Fibroblast of lung (primary cell): ENCODE results near the gene TBC1D10B. TPM values are rescaled to one million over a fixed set of nuclear protein-coding genes. Genes with fewer than 3 reads are reported as not detected.

Experiments used
- DNase-seq, 2 donors: peaks; one replicate each; pipeline versions ENCODE4 v3.0.0 to v3.0.0-alpha.2; 2010; ENCODE audit warnings: low read depth in 2 of 2
- H2AFZ ChIP-seq: 2 replicates; pipeline ENCODE4 v1.5.1; 2012; ENCODE audit warnings: low read length, control low read depth, inconsistent platforms
- H3K27ac ChIP-seq: 2 replicates; pipeline ENCODE4 v1.5.1; 2011; ENCODE audit warnings: low read length, control low read depth; ENCODE audit not compliant: insufficient read depth
- H3K27me3 ChIP-seq: 2 replicates; pipeline ENCODE4 v1.5.1; 2011; ENCODE audit warnings: mild to moderate bottlenecking, low read length; ENCODE audit not compliant: control insufficient read depth, insufficient read depth
- H3K36me3 ChIP-seq: 2 replicates; pipeline ENCODE4 v1.5.1; 2011; ENCODE audit warnings: low read length; ENCODE audit not compliant: control insufficient read depth, insufficient read depth
- H3K4me1 ChIP-seq: 2 replicates; pipeline ENCODE4 v1.5.1; 2011; ENCODE audit warnings: low read length; ENCODE audit not compliant: control insufficient read depth, insufficient read depth; ENCODE audit errors: extremely low read depth
- H3K4me2 ChIP-seq: 2 replicates; pipeline ENCODE4 v1.5.1; 2011; ENCODE audit warnings: low read length, control low read depth; ENCODE audit not compliant: insufficient read depth; ENCODE audit errors: extremely low read depth
- H3K4me3 ChIP-seq, 4 experiments: fragments of 200-600 bp in 1 of 4; sonication (generic) in 1 of 4; replicated peaks in 1 of 4; 2 replicates each; pipeline ENCODE4 v1.5.1; 2011 to 2016; ENCODE audit warnings: low read length in 4 of 4, low read depth in 3 of 4, mild to moderate bottlenecking in 3 of 4, control low read depth in 2 of 4, inconsistent platforms in 1 of 4, mixed read lengths in 1 of 4; ENCODE audit not compliant: insufficient read depth in 1 of 4; ENCODE audit errors: control extremely low read depth in 1 of 4
- H3K79me2 ChIP-seq: 2 replicates; pipeline ENCODE4 v1.5.1; 2012; ENCODE audit warnings: mild to moderate bottlenecking, low read length, inconsistent platforms; ENCODE audit not compliant: control insufficient read depth, insufficient read depth
- H3K9ac ChIP-seq: 2 replicates; pipeline ENCODE4 v1.5.1; 2011; ENCODE audit warnings: mild to moderate bottlenecking, low read length, control low read depth; ENCODE audit not compliant: insufficient read depth
- H3K9me3 ChIP-seq: 2 replicates; pipeline ENCODE4 v1.5.1; 2012; ENCODE audit warnings: low read depth, low read length; ENCODE audit not compliant: control insufficient read depth, insufficient read depth
- H4K20me1 ChIP-seq: 2 replicates; pipeline ENCODE4 v1.5.1; 2011; ENCODE audit warnings: low read length; ENCODE audit not compliant: control insufficient read depth, insufficient read depth; ENCODE audit errors: extremely low read depth
- EZH2 ChIP-seq: IDR thresholded peaks from 2 replicates; pipeline ENCODE4 v1.5.1; 2012; ENCODE audit warnings: low read length, control low read depth, mild to moderate bottlenecking; ENCODE audit errors: missing control alignments
- polyA plus RNA-seq, 2 donors: library from polyadenylated mRNA; depleted of rRNA in 1 of 2; stranded (reverse) in 1 of 2; unstranded in 1 of 2; fragments of >200 nt; gene quantifications; 2 replicates each; pipeline ENCODE4 v1.2.1, GENCODE V29; 2011 to 2012; ENCODE audit warnings: missing spikeins in 1 of 2
- total RNA-seq: library from RNA; depleted of rRNA; stranded (reverse); fragments of >200 nt; gene quantifications from 2 replicates; pipeline ENCODE4 v1.2.1, GENCODE V29; 2014
- TF ChIP-seq, protein P1 (sequence below), 2 donors: IDR thresholded peaks in 1 of 2; conservative IDR thresholded peaks in 1 of 2; 1 replicate in 1 of 2; 2 replicates in 1 of 2; pipeline ENCODE4 v1.5.1; 2011 to 2012; ENCODE audit warnings: low read length in 2 of 2, control low read depth in 1 of 2, inconsistent platforms in 1 of 2, low read depth in 1 of 2, mild to moderate bottlenecking in 1 of 2

TBC1D10B gene
- total and polyA plus RNA-seq, 2 donors (not counting 1 experiment from before 2014, with no cell fraction given), result 14.8 to 29.6 TPM

- Histone ChIP-seq H3K4me2 (no peak overlapping the region), H2AFZ (no peak overlapping the region), H3K9ac (no peak overlapping the region), H3K27me3 (no peaks in the 10 kb centered on the region), H3K27ac (no peak overlapping the region), H3K79me2 (peaks cover 3% of the 10 kb centered on the region), H4K20me1 (no peaks in the 10 kb centered on the region), H3K4me3 (no peak overlapping the region), H3K4me1 (peaks cover 9% of the 10 kb centered on the region), H3K9me3 (no peaks in the 10 kb centered on the region), H3K36me3 (no peaks in the 10 kb centered on the region)
- DNase-seq, result no peak
- TF ChIP-seq, protein P1, sequence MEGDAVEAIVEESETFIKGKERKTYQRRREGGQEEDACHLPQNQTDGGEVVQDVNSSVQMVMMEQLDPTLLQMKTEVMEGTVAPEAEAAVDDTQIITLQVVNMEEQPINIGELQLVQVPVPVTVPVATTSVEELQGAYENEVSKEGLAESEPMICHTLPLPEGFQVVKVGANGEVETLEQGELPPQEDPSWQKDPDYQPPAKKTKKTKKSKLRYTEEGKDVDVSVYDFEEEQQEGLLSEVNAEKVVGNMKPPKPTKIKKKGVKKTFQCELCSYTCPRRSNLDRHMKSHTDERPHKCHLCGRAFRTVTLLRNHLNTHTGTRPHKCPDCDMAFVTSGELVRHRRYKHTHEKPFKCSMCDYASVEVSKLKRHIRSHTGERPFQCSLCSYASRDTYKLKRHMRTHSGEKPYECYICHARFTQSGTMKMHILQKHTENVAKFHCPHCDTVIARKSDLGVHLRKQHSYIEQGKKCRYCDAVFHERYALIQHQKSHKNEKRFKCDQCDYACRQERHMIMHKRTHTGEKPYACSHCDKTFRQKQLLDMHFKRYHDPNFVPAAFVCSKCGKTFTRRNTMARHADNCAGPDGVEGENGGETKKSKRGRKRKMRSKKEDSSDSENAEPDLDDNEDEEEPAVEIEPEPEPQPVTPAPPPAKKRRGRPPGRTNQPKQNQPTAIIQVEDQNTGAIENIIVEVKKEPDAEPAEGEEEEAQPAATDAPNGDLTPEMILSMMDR (conservative IDR thresholded peaks at IDR 0.05 in 1 of 2, IDR thresholded peaks at IDR 0.05 in 1 of 2; ENCODE audit: low read depth in 1 of 2, low read length in 2 of 2), result no peak
- no peak for TF ChIP-seq EZH2
These were observed 10.5 kb upstream of the TBC1D10B start for GRCh38 chr16:30380803-30381208.

DNA sequence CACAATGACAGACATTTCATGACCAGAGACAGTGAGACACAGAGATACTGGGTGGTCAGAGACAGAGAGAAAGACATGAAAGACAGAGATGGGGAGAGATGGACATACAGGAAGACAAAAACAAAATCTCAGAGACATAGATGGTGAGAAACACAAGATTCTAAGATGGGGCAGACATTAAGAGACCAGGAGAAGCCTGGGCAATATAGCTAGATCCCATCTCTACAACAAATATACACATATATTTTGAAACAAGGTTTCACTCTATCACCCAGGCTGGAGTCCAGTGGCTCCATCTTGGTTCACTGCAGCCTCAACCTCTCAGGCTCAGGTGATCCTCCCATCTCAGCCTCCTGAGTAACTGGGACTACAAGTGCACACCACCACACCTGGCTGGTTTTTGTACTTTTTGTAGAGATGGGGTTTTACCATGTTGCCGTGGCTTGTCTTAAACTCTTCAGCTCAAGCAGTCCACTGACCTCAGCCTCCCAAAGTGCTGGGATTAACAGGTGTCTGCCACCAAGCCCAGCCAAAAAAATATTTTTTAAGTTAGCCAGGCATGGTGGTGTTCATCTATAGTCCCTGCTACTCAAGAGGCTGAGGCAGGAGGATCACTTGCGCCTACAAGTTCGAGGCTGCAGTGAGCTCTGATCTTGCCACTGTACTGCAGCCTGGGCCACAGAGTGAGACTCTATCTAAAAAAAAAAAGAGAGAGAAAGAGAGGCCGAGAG lies 9.9 kb upstream of the TBC1D10B start:
- no peak overlapping the region for H2AFZ ChIP-seq
- TF ChIP-seq, protein P1 (conservative IDR thresholded peaks at IDR 0.05 in 1 of 2, IDR thresholded peaks at IDR 0.05 in 1 of 2; ENCODE audit: low read depth in 1 of 2, low read length in 2 of 2), result no peak
- TF ChIP-seq EZH2, result no peak

DNA sequence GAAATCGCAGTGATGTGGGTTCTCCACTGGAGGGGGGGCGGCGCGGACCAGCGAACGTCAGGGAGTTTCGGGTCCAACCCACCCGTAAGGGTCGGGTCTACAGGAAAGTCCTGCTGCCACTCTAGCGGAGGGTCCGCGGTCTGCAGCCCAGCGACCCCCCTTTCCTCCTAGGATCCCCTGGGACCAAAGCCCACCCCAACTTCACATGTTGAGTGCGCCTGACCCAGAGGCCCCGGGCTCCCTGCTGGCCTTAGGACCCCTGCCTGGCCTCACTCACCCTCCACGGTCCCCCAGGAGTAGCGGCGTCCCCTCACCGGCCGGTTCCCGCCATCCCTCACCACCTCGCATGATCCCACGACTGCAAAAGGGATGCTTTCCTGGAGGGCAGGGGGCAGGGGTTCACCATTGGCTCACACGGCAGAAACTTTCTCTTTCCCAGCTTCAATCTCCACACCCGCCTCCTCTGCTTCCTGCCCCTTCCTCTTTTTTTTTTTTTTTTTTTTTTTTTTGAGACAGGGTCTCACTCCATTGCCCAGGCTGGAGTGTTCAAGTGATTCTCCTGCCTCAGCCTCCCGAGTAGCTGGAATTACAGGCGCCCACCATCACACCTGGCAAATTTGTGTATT lies 9.0 kb upstream of the TBC1D10B start:
- Histone ChIP-seq H2AFZ (peak overlapping the region; percentile 25), H3K4me3 (peak overlapping the region; percentile 64 to 77 (median 72)), H3K27ac (no peak overlapping the region), H3K36me3 (no peaks in the 10 kb centered on the region), H3K9me3 (no peaks in the 10 kb centered on the region), H3K27me3 (no peaks in the 10 kb centered on the region), H3K9ac (peak overlapping the region; percentile 48), H3K79me2 (peaks cover 3% of the 10 kb centered on the region), H3K4me1 (peaks cover 9% of the 10 kb centered on the region), H4K20me1 (no peaks in the 10 kb centered on the region), H3K4me2 (peak overlapping the region; percentile 96)
- TF ChIP-seq EZH2, result no peak
- TF ChIP-seq, protein P1 (conservative IDR thresholded peaks at IDR 0.05 in 1 of 2, IDR thresholded peaks at IDR 0.05 in 1 of 2; ENCODE audit: low read depth in 1 of 2, low read length in 2 of 2), result no peak
- no peak for DNase-seq

More for the DNA sequence above, 9.9 kb upstream of the TBC1D10B start:
- Histone ChIP-seq H3K27ac (no peak overlapping the region), H3K9ac (no peak overlapping the region), H3K36me3 (no peaks in the 10 kb centered on the region), H3K4me2 (no peak overlapping the region), H3K27me3 (no peaks in the 10 kb centered on the region), H3K79me2 (peaks cover 3% of the 10 kb centered on the region), H3K4me3 (no peak overlapping the region), H4K20me1 (no peaks in the 10 kb centered on the region), H3K4me1 (peaks cover 9% of the 10 kb centered on the region), H3K9me3 (no peaks in the 10 kb centered on the region)
- no peak for DNase-seq
